ENCODE data around the gene COL6A1. TPM values are rescaled to one million over a fixed set of nuclear protein-coding genes. Genes with fewer than 3 reads are reported as not detected.

COL6A1 gene
- total RNA-seq, 1 experiment from 2014 or later = 87.5 TPM

DNA sequence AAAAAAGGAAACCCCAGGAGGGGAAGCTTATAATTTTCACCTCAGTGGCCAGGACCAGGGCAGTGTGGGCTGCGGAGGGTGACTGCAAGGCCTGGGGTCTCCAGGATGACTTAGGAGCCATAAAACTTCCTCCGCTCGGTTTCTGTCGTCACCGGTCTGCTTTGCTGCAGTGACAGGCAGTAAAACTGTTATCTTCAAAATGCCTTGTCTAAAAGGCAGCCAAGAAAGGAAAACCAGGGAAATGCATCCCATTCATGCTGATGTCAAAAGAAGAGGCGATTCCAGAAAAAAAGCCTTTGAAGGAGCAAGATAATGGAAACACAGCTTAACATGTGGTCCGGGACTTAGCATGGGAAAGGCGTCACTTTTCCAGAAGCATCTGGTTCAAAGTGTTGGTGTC is 42.0 kb downstream of the COL6A1 start:
- Histone ChIP-seq H3K36me3 (ENCODE audit: control insufficient read depth in 1 of 2, insufficient read depth in 2 of 2, low read length in 2 of 2) (no peaks in the 10 kb centered on the region), H2AFZ (ENCODE audit: low read depth, low read length, poor library complexity, severe bottlenecking) (no peak overlapping the region), H3K4me3 (replicated peaks in 1 of 2; ENCODE audit: low read depth in 1 of 2, low read length in 2 of 2) (no peak overlapping the region), H3K9ac (ENCODE audit: low read length) (no peak overlapping the region), H4K20me1 (ENCODE audit: insufficient read depth) (no peaks in the 10 kb centered on the region), H3K4me2 (ENCODE audit: low read length) (no peak overlapping the region), H3K27me3 (ENCODE audit: insufficient read depth, low read length) (no peaks in the 10 kb centered on the region), H3K9me2 (ENCODE audit: insufficient read depth) (no peaks in the 10 kb centered on the region), H3K27ac (ENCODE audit: low read depth, low read length) (no peak overlapping the region), H3K9me3 (ENCODE audit: control insufficient read depth in 1 of 2, insufficient read depth in 1 of 2, low read depth in 1 of 2, low read length in 2 of 2) (no peaks in the 10 kb centered on the region), H3K79me2 (ENCODE audit: insufficient read depth, low read length) (no peaks in the 10 kb centered on the region), H3K4me1 (ENCODE audit: control insufficient read depth in 1 of 2, insufficient read depth in 2 of 2, low read length in 2 of 2) (no peaks in the 10 kb centered on the region)
- no peak for TF ChIP-seq EZH2phosphoT487 (IDR thresholded peaks at IDR 0.05; ENCODE audit: borderline replicate concordance)
- TF ChIP-seq MAX (IDR thresholded peaks at IDR 0.05) = no peak
- no peak for TF ChIP-seq CEBPB (IDR thresholded peaks at IDR 0.05; ENCODE audit: low read depth)
- no peak for TF ChIP-seq RAD21 (IDR thresholded peaks at IDR 0.05; ENCODE audit: low read depth)
- TF ChIP-seq, protein P1, sequence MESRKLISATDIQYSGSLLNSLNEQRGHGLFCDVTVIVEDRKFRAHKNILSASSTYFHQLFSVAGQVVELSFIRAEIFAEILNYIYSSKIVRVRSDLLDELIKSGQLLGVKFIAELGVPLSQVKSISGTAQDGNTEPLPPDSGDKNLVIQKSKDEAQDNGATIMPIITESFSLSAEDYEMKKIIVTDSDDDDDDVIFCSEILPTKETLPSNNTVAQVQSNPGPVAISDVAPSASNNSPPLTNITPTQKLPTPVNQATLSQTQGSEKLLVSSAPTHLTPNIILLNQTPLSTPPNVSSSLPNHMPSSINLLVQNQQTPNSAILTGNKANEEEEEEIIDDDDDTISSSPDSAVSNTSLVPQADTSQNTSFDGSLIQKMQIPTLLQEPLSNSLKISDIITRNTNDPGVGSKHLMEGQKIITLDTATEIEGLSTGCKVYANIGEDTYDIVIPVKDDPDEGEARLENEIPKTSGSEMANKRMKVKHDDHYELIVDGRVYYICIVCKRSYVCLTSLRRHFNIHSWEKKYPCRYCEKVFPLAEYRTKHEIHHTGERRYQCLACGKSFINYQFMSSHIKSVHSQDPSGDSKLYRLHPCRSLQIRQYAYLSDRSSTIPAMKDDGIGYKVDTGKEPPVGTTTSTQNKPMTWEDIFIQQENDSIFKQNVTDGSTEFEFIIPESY (IDR thresholded peaks at IDR 0.05; ENCODE audit: extremely low read depth, insufficient replicate concordance, low read length) = no peak
- no peak for TF ChIP-seq REST (IDR thresholded peaks at IDR 0.05; ENCODE audit: low read depth)
- TF ChIP-seq POLR2AphosphoS5 (IDR thresholded peaks at IDR 0.05; ENCODE audit: low read depth, low read length) = no peak
- no peak for TF ChIP-seq ATF3 (IDR thresholded peaks at IDR 0.05)
- TF ChIP-seq JUND (IDR thresholded peaks at IDR 0.05) = no peak
- TF ChIP-seq FOSL1 (IDR thresholded peaks at IDR 0.05; ENCODE audit: low read depth) = no peak
- TF ChIP-seq SP1 (IDR thresholded peaks at IDR 0.05; ENCODE audit: low read depth) = no peak
- TF ChIP-seq YY1 (IDR thresholded peaks at IDR 0.05; ENCODE audit: extremely low read depth, insufficient replicate concordance, low read depth, low read length) = no peak
- ChIA-PET CTCF (no interaction called here), RAD21 (ENCODE audit: low non-redundant PET in 1 of 2, low total read pairs in 2 of 2, uncharacterized antibody in 2 of 2, unreplicated experiment in 2 of 2) (no interaction called here), POLR2A (no interaction called here)
- ATAC-seq (no peak), DNase-seq (ENCODE audit: low read depth, low spot score) (no peak)
- no TSS peak for BruUV-seq (replicated peaks)
- intact Hi-C loops (cut with micrococcal nuclease) = no loop called here
